ENCODE results near the gene ME3.

Gene ME3

GRCh38 chr11:86574493-86575207 is 97.8 kb downstream of the ME3 start:
- Histone ChIP-seq H3F3A (ENCODE audit: insufficient read depth, low read length) (no peaks in the 10 kb centered on the region), H3K4me3 (ENCODE audit: low read length) (no peak overlapping the region), H3K27me3 (replicated peaks; ENCODE audit: insufficient read depth, low read length) (no peaks in the 10 kb centered on the region), H3K36me3 (replicated peaks; ENCODE audit: insufficient read depth, low read length) (no peaks in the 10 kb centered on the region), H3K9me2 (replicated peaks; ENCODE audit: insufficient read depth, low read length) (no peaks in the 10 kb centered on the region), H3K9me3 (replicated peaks; ENCODE audit: insufficient read depth, low read length) (no peaks in the 10 kb centered on the region), H3K4me2 (ENCODE audit: low read depth, low read length) (no peak overlapping the region), H4K20me1 (ENCODE audit: insufficient read depth, low read length) (no peaks in the 10 kb centered on the region), H3K79me2 (ENCODE audit: low read length) (no peaks in the 10 kb centered on the region), H3K9ac (ENCODE audit: low read length) (no peak overlapping the region), H3K27ac (ENCODE audit: low read length) (no peak overlapping the region), H3K4me1 (ENCODE audit: low read length) (no peaks in the 10 kb centered on the region), H2AFZ (ENCODE audit: low read length) (no peak overlapping the region)
- no peak for DNase-seq
- no peak for TF ChIP-seq EZH2 (optimal IDR thresholded peaks at IDR 0.05; ENCODE audit: low read depth, low read length)
- TF ChIP-seq, protein P1, sequence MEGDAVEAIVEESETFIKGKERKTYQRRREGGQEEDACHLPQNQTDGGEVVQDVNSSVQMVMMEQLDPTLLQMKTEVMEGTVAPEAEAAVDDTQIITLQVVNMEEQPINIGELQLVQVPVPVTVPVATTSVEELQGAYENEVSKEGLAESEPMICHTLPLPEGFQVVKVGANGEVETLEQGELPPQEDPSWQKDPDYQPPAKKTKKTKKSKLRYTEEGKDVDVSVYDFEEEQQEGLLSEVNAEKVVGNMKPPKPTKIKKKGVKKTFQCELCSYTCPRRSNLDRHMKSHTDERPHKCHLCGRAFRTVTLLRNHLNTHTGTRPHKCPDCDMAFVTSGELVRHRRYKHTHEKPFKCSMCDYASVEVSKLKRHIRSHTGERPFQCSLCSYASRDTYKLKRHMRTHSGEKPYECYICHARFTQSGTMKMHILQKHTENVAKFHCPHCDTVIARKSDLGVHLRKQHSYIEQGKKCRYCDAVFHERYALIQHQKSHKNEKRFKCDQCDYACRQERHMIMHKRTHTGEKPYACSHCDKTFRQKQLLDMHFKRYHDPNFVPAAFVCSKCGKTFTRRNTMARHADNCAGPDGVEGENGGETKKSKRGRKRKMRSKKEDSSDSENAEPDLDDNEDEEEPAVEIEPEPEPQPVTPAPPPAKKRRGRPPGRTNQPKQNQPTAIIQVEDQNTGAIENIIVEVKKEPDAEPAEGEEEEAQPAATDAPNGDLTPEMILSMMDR (IDR thresholded peaks at IDR 0.05; ENCODE audit: low read length): no peak
- no peak for TF ChIP-seq EZH2phosphoT487 (IDR thresholded peaks at IDR 0.05; ENCODE audit: low read length)

DNA sequence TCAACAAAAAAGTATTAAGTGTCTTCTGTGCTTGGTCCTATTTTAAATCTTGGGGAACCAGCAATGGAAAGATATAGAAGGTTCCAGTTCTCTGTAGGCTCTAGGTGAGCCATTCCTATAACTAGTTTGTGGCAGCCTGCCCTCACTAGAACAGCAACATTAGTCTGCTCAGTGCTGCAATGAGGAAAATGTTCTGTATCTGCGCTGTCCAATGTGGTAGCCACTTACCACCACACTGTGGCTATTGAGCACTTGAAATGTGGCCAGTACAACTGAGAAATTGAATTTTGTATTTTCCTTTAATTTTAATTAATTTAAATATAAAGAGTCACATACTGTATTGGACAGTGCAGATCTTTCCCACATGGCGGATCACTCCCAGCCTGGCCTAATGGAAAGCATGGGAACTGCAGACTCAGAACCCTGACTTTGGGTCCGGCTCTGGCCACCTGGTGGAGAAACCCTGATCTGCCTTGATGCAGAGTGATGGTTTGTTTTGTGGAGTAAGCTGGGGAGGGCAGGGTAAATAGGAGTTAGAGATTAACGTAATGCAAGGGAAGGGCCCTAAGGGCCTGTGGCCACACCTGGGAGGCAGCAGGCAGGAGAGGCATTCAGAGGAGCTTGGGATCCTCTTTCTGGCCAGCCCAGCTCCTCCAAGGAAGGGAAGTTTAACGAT is 101.0 kb downstream of the ME3 start:
- Histone ChIP-seq H3K4me1 (ENCODE audit: low read length) (no peaks in the 10 kb centered on the region), H3K9me2 (replicated peaks; ENCODE audit: insufficient read depth, low read length) (no peaks in the 10 kb centered on the region), H3K4me2 (ENCODE audit: low read depth, low read length) (no peak overlapping the region), H3K4me3 (ENCODE audit: low read length) (no peak overlapping the region), H2AFZ (ENCODE audit: low read length) (no peak overlapping the region), H3K27me3 (replicated peaks; ENCODE audit: insufficient read depth, low read length) (no peaks in the 10 kb centered on the region), H3K36me3 (replicated peaks; ENCODE audit: insufficient read depth, low read length) (no peaks in the 10 kb centered on the region), H3K27ac (ENCODE audit: low read length) (no peak overlapping the region), H3K79me2 (ENCODE audit: low read length) (no peaks in the 10 kb centered on the region), H3K9ac (ENCODE audit: low read length) (no peak overlapping the region), H4K20me1 (ENCODE audit: insufficient read depth, low read length) (no peaks in the 10 kb centered on the region), H3F3A (ENCODE audit: insufficient read depth, low read length) (no peaks in the 10 kb centered on the region), H3K9me3 (replicated peaks; ENCODE audit: insufficient read depth, low read length) (no peaks in the 10 kb centered on the region)
- no peak for TF ChIP-seq EZH2 (optimal IDR thresholded peaks at IDR 0.05; ENCODE audit: low read depth, low read length)
- TF ChIP-seq, protein P1 (IDR thresholded peaks at IDR 0.05; ENCODE audit: low read length): 0 out of 2 replicates have a peak, but pooled peaks have one; percentile 6
- no peak for DNase-seq

GRCh38 chr11:86570451-86570850 is 102.0 kb downstream of the ME3 start:
- Histone ChIP-seq H3K4me2 (ENCODE audit: low read depth, low read length) (no peak overlapping the region), H3K4me1 (ENCODE audit: low read length) (no peaks in the 10 kb centered on the region), H3K4me3 (ENCODE audit: low read length) (no peak overlapping the region), H3K27me3 (replicated peaks; ENCODE audit: insufficient read depth, low read length) (no peaks in the 10 kb centered on the region), H3F3A (ENCODE audit: insufficient read depth, low read length) (no peaks in the 10 kb centered on the region), H3K36me3 (replicated peaks; ENCODE audit: insufficient read depth, low read length) (no peaks in the 10 kb centered on the region), H2AFZ (ENCODE audit: low read length) (no peak overlapping the region), H3K9me2 (replicated peaks; ENCODE audit: insufficient read depth, low read length) (no peaks in the 10 kb centered on the region), H3K27ac (ENCODE audit: low read length) (no peak overlapping the region), H4K20me1 (ENCODE audit: insufficient read depth, low read length) (no peaks in the 10 kb centered on the region), H3K9ac (ENCODE audit: low read length) (no peak overlapping the region), H3K9me3 (replicated peaks; ENCODE audit: insufficient read depth, low read length) (no peaks in the 10 kb centered on the region), H3K79me2 (ENCODE audit: low read length) (no peaks in the 10 kb centered on the region)
- DNase-seq: no peak
- TF ChIP-seq EZH2phosphoT487 (IDR thresholded peaks at IDR 0.05; ENCODE audit: low read length): no peak
- no peak for TF ChIP-seq EZH2 (optimal IDR thresholded peaks at IDR 0.05; ENCODE audit: low read depth, low read length)
- TF ChIP-seq, protein P1 (IDR thresholded peaks at IDR 0.05; ENCODE audit: low read length): no peak

Measured in MM.1S (cell line).